ENCODE data around the gene CARD11. TPM values are rescaled to one million over a fixed set of nuclear protein-coding genes. Genes with fewer than 3 reads are reported as not detected.

CARD11 gene
- polyA plus RNA-seq, 1 of the 3 experiments (the other 2 are of a cell fraction): not detected

- H3K27me3 ChIP-seq (ENCODE audit: insufficient read depth): no peaks in the 10 kb centered on the region
- WGBS (ENCODE audit: low lambda C conversion rate): 40% methylated on average over 6 of the region's 6 CpGs
These were observed 60.1 kb downstream of the CARD11 start for GRCh38 chr7:2983586-2983985.

GRCh38 chr7:2982831-2983230 is 60.8 kb downstream of the CARD11 start:
- Histone ChIP-seq H3K9me3 (peaks cover under 1% of the 10 kb centered on the region; the same call in 1 of the 2 replicates), H3K4me3 (ENCODE audit: low read depth in 2 of 2, low read length in 1 of 2) (no peak overlapping the region), H3K9ac (no peak overlapping the region), H3K36me3 (replicated peaks in 1 of 2; ENCODE audit: control insufficient read depth in 1 of 2, insufficient read depth in 2 of 2, low read length in 1 of 2) (peaks cover 0 to under 1% of the 10 kb centered on the region in 2 experiments), H3K27ac (ENCODE audit: low read depth in 2 of 2, low read length in 1 of 2) (no peak overlapping the region), H4K20me1 (ENCODE audit: insufficient read depth) (no peaks in the 10 kb centered on the region), H3F3A (replicated peaks; ENCODE audit: insufficient read depth) (no peaks in the 10 kb centered on the region), H3K79me2 (ENCODE audit: insufficient read depth) (no peaks in the 10 kb centered on the region), H3K9me2 (no peaks in the 10 kb centered on the region), H3K4me1 (ENCODE audit: control insufficient read depth in 1 of 2, insufficient read depth in 2 of 2, low read depth in 1 of 2, low read length in 1 of 2) (no peaks in the 10 kb centered on the region), H3K27me3 (ENCODE audit: insufficient read depth) (no peaks in the 10 kb centered on the region), H3K4me2 (no peak overlapping the region), H2AFZ (ENCODE audit: low read depth) (no peak overlapping the region)
- POLR2A ChIA-PET: no interaction called here
- CTCF ChIA-PET: interaction anchor here (0.6 to 1.5 kb wide), 6 partner anchors 11 to 95 kb away, joined by 3 to 5 read pairs (median 3); no protein-coding TSS in a partner anchor
- WGBS (ENCODE audit: low lambda C conversion rate): 56% methylated on average over 7 of the region's 7 CpGs
- no peak for DNase-seq
- TF ChIP-seq YY1 (IDR thresholded peaks at IDR 0.05; ENCODE audit: low read depth) (no peak), FOSL2 (IDR thresholded peaks at IDR 0.05; ENCODE audit: borderline replicate concordance, low read depth) (no peak), USF1 (IDR thresholded peaks at IDR 0.05; ENCODE audit: borderline replicate concordance, low read depth) (no peak), REST (IDR thresholded peaks at IDR 0.05; ENCODE audit: low read depth, low read length) (no peak), TCF12 (IDR thresholded peaks at IDR 0.05) (no peak)

More at GRCh38 chr7:2983586-2983985, 60.1 kb downstream of the CARD11 start:
- CTCF ChIA-PET: interaction anchor here (0.8 to 1.5 kb wide), 5 partner anchors 10 to 96 kb away, joined by 3 to 5 read pairs (median 3); no protein-coding TSS in a partner anchor
- TF ChIP-seq RCOR1 (IDR thresholded peaks at IDR 0.05; ENCODE audit: low read length) (no peak), TEAD4 (IDR thresholded peaks at IDR 0.05; ENCODE audit: borderline replicate concordance, insufficient read depth) (no peak), MEF2A (IDR thresholded peaks at IDR 0.05; ENCODE audit: borderline replicate concordance, low read depth) (no peak), POLR2AphosphoS5 (IDR thresholded peaks at IDR 0.05; ENCODE audit: low read depth, low read length) (no peak), USF2 (IDR thresholded peaks at IDR 0.05; ENCODE audit: borderline replicate concordance, low read depth, low read length) (no peak), CTCF (IDR thresholded peaks at IDR 0.05) (no peak), TAF1 (IDR thresholded peaks at IDR 0.05; ENCODE audit: borderline replicate concordance, low read depth, low read length) (no peak), CHD2 (IDR thresholded peaks at IDR 0.05; ENCODE audit: low read length, partially characterized antibody) (no peak), SIN3A (IDR thresholded peaks at IDR 0.05; ENCODE audit: borderline replicate concordance, low read depth, low read length) (no peak), USF1 (IDR thresholded peaks at IDR 0.05; ENCODE audit: borderline replicate concordance, low read depth) (no peak), NFIC (IDR thresholded peaks at IDR 0.05; ENCODE audit: borderline replicate concordance) (no peak), FOXJ3 (CRISPR knock-in tag; IDR thresholded peaks at IDR 0.05) (no peak)
- no peaks in the 10 kb centered on the region for H3K4me1 ChIP-seq (ENCODE audit: control insufficient read depth in 1 of 2, insufficient read depth in 2 of 2, low read depth in 1 of 2, low read length in 1 of 2)
- H2AFZ ChIP-seq (ENCODE audit: low read depth): no peak overlapping the region
- no peak overlapping the region for H3K4me3 ChIP-seq (ENCODE audit: low read depth in 2 of 2, low read length in 1 of 2)
- H3K27ac ChIP-seq (ENCODE audit: low read depth in 2 of 2, low read length in 1 of 2): no peak overlapping the region
- H3K9ac ChIP-seq: no peak overlapping the region
- no peaks in the 10 kb centered on the region for H3K9me2 ChIP-seq
- H3F3A ChIP-seq (replicated peaks; ENCODE audit: insufficient read depth): no peaks in the 10 kb centered on the region
- no peaks in the 10 kb centered on the region for H4K20me1 ChIP-seq (ENCODE audit: insufficient read depth)
- peaks cover 0 to 3% of the 10 kb centered on the region in 2 experiments for H3K36me3 ChIP-seq (replicated peaks in 1 of 2; ENCODE audit: control insufficient read depth in 1 of 2, insufficient read depth in 2 of 2, low read length in 1 of 2)
- no peak for DNase-seq
- H3K4me2 ChIP-seq: no peak overlapping the region
- H3K79me2 ChIP-seq (ENCODE audit: insufficient read depth): no peaks in the 10 kb centered on the region
- POLR2A ChIA-PET: no interaction called here
- peaks cover 8% of the 10 kb centered on the region; the same call in 1 of the 2 replicates for H3K9me3 ChIP-seq

Data from SK-N-SH (cell line).